B cell (primary cell): Measurements from ENCODE around the gene SRSF6. TPM values are rescaled to one million over a fixed set of nuclear protein-coding genes. Genes with fewer than 3 reads are reported as not detected.

Experiments used
- ATAC-seq: fragments of 200-7000 bp; cut with Tn5 transposase; one replicate; pipeline ENCODE4 v1.10.0; 2021; ENCODE audit warnings: low read depth, mild to moderate bottlenecking, moderate number of reproducible peaks, moderate library complexity
- CTCF ChIA-PET: fragments of 350-600 bp; sonication (Branson Sonifier 250); formaldehyde crosslinking; loops from one replicate; lab custom pipeline; 2021; ENCODE audit warnings: antibody characterized with exemption, inconsistent platforms; lab: Charles Lee
- POLR2A ChIA-PET: fragments of 350-600 bp; sonication (Branson Sonifier 250); formaldehyde crosslinking; loops from one replicate; lab custom pipeline; 2021; ENCODE audit warnings: antibody characterized with exemption; lab: Charles Lee
- DNase-seq: peaks from one replicate; pipeline ENCODE4 v3.0.0; 2013
- H2AFZ ChIP-seq: 2 replicates; pipeline ENCODE4 v1.6.1; 2012; ENCODE audit warnings: mild to moderate bottlenecking, low read depth, low read length; ENCODE audit not compliant: insufficient read depth, poor library complexity, severe bottlenecking
- H3K27ac ChIP-seq, 2 donors: 1 replicate in 1 of 2; 2 replicates in 1 of 2; pipeline ENCODE4 v1.5.1; 2012 to 2013; ENCODE audit warnings: low read length in 2 of 2, mild to moderate bottlenecking in 2 of 2, moderate library complexity in 1 of 2
- H3K27me3 ChIP-seq, 4 experiments: fragments of 200-600 bp in 1 of 4; sonication (generic) in 1 of 4; replicated peaks in 1 of 4; 1 replicate in 2 of 4; 2 replicates in 2 of 4; pipeline versions ENCODE4 v1.6.1 to v1.7.0; 2013 to 2016; ENCODE audit warnings: low read length in 3 of 4, mild to moderate bottlenecking in 2 of 4, mixed read lengths in 1 of 4, moderate library complexity in 1 of 4; ENCODE audit not compliant: insufficient read depth in 4 of 4, control insufficient read depth in 3 of 4; ENCODE audit errors: control extremely low read depth in 1 of 4
- H3K36me3 ChIP-seq, 2 experiments: replicated peaks in 1 of 2; 1 replicate in 1 of 2; 2 replicates in 1 of 2; pipeline versions ENCODE4 v1.6.1 to v1.7.1; 2013; ENCODE audit warnings: low read length in 1 of 2; ENCODE audit not compliant: insufficient read depth in 2 of 2, control insufficient read depth in 1 of 2; ENCODE audit errors: control extremely low read depth in 1 of 2, extremely low read depth in 1 of 2
- H3K4me1 ChIP-seq, 2 donors: fragments of 200-600 bp in 1 of 2; sonication (generic) in 1 of 2; 1 replicate in 1 of 2; 2 replicates in 1 of 2; pipeline versions ENCODE4 v1.5.1 to v1.6.1; 2013 to 2017; ENCODE audit warnings: low read length in 2 of 2; ENCODE audit not compliant: control insufficient read depth in 2 of 2, insufficient read depth in 2 of 2
- H3K4me2 ChIP-seq: replicated peaks from 2 replicates; pipeline ENCODE3; 2012; ENCODE audit warnings: mild to moderate bottlenecking, low read depth, low read length; ENCODE audit not compliant: poor library complexity, severe bottlenecking
- H3K4me3 ChIP-seq, 5 experiments: fragments of 200-600 bp in 1 of 5; sonication (generic) in 1 of 5; 1 replicate in 3 of 5; 2 replicates in 2 of 5; pipeline versions ENCODE4 v1.5.1 to v1.7.0; 2011 to 2016; ENCODE audit warnings: low read length in 4 of 5, mild to moderate bottlenecking in 4 of 5, low read depth in 2 of 5, control low read depth in 1 of 5, moderate library complexity in 1 of 5; ENCODE audit not compliant: insufficient read depth in 1 of 5; ENCODE audit errors: control extremely low read depth in 1 of 5, extremely low read depth in 1 of 5
- H3K79me2 ChIP-seq: fragments of 200-600 bp; sonication (generic); one replicate; pipeline ENCODE4 v1.6.0; 2016; ENCODE audit warnings: low read length; ENCODE audit not compliant: control insufficient read depth, insufficient read depth
- H3K9ac ChIP-seq: fragments of 200-600 bp; sonication (generic); 2 replicates; pipeline ENCODE4 v1.6.1; 2017; ENCODE audit warnings: mild to moderate bottlenecking, low read length, moderate library complexity
- H3K9me3 ChIP-seq, 3 donors: one replicate each; pipeline versions ENCODE4 v1.6.1 to v1.7.1; 2013; ENCODE audit warnings: low read length in 2 of 3; ENCODE audit not compliant: control insufficient read depth in 2 of 3, insufficient read depth in 1 of 3; ENCODE audit errors: control extremely low read depth in 1 of 3
- H4K20me1 ChIP-seq: 2 replicates; pipeline ENCODE4 v1.6.0; 2012; ENCODE audit warnings: mild to moderate bottlenecking, low read length; ENCODE audit not compliant: insufficient read depth, control insufficient read depth, poor library complexity, severe bottlenecking
- H3K27ac Mint-ChIP-seq: one replicate; pipeline ENCODE4 v1.8.0; 2021; ENCODE audit warnings: mixed read lengths
- H3K27me3 Mint-ChIP-seq: one replicate; pipeline ENCODE4 v1.8.0; 2021; ENCODE audit warnings: mixed read lengths
- H3K4me1 Mint-ChIP-seq: one replicate; pipeline ENCODE4 v1.8.0; 2021; ENCODE audit warnings: mixed read lengths
- H3K4me3 Mint-ChIP-seq: one replicate; pipeline ENCODE4 v1.8.0; 2021; ENCODE audit warnings: mixed read lengths
- H3K9me3 Mint-ChIP-seq: one replicate; pipeline ENCODE4 v1.8.0; 2022; ENCODE audit warnings: mixed read lengths; ENCODE audit not compliant: insufficient read depth
- EZH2 ChIP-seq: IDR thresholded peaks from 2 replicates; pipeline ENCODE4 v1.6.1; 2012; ENCODE audit warnings: borderline replicate concordance, low read depth, mild to moderate bottlenecking, moderate library complexity, low read length; ENCODE audit not compliant: insufficient read depth, poor library complexity, severe bottlenecking
- WGBS: methylation state at CpG from one replicate; pipeline ENCODE4 v1.1.5; 2013; ENCODE audit warnings: missing lambda C conversion rate; ENCODE audit not compliant: insufficient coverage; 5-methylcytosine and 5-hydroxymethylcytosine counted together
- intact Hi-C: fragments of 100-400 bp; cut with micrococcal nuclease; formaldehyde crosslinking; loops from one replicate; pipeline ENCODE4 v1.10.0; 2022
- polyA plus RNA-seq: library from polyadenylated mRNA; depleted of rRNA; stranded (reverse); fragments of >200 nt; gene quantifications from 2 replicates; pipeline ENCODE4 v1.2.3, GENCODE V29; 2012
- total RNA-seq, 2 donors: library from RNA; stranded (reverse); fragments of 120-200 nt in 1 of 2; gene quantifications; 1 replicate in 1 of 2; 2 replicates in 1 of 2; pipeline versions ENCODE4 v1.2.3 to v1.2.4, GENCODE V29; 2013 to 2022
- TF ChIP-seq, protein P1 (sequence below): fragments of 200-600 bp; IDR thresholded peaks from one replicate; pipeline ENCODE4 v1.8.0; 2022; ENCODE audit warnings: antibody characterized with exemption, mild to moderate bottlenecking

SRSF6 gene
- total and polyA plus RNA-seq, 2 donors (not counting 1 experiment from before 2014, with no cell fraction given), result 201 to 296 TPM

DNA sequence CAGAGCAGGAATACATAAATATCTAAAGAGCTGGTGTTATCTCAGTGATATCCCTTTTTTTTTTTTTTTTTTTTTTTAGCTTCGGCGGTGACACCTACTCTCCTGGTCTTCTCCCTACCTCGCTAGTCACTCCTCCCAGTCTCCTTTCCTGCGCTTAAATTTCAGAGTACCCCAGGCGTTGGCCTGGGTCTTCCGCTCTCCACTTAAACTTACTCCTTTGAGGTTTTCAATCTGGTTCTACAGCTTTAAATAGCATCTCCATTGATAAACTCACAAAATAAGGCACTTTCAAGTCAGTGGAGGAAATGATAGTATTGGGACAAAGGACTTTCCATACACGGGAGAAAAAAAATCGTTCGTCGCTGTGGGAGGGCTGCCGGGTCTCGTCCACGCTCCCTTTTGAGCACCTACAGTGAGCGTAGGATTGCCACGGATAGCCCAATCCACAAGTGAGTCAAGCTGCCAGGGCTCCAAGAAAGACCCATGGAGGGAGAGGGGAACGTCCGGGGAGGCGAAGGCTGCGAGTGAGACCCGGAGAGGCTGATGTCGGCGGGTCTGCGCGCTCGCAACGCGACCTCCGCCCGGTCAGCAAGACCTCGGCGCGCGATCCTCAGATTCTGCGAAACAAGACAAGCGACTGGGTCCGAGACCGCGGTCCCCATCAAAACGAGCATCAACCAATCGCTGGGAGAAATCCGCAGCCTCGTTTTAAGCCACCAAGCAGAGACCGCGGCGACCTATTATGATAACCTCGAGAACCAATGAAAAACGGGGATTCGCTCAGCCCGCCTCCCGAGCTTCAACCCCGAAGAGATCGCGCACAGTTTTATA is 672 bp upstream of the SRSF6 start:
- Histone ChIP-seq H3K4me1 (peaks cover 11 to 13% of the 10 kb centered on the region in 2 donors), H4K20me1 (peaks cover 34% of the 10 kb centered on the region), H3K27ac (peak overlapping the region; percentile 99 to 100), H3K27me3 (no peaks in the 10 kb centered on the region), H3K79me2 (peaks cover 15% of the 10 kb centered on the region), H3K4me2 (peak overlapping the region; percentile 87), H3K9me3 (no peaks in the 10 kb centered on the region), H3K4me3 (peak overlapping the region; percentile 84 to 98 (median 95)), H3K9ac (peak overlapping the region; percentile 100), H2AFZ (peak overlapping the region; percentile 85), H3K36me3 (peaks cover 4 to 31% of the 10 kb centered on the region in 2 experiments)
- WGBS, result 1% methylated on average over 49 of the region's 53 CpGs
- peak overlapping the region; percentile 89 for H3K4me3 Mint-ChIP-seq
- no peaks in the 10 kb centered on the region for H3K9me3 Mint-ChIP-seq
- CTCF ChIA-PET, result interaction anchor here (0.7 to 2.5 kb wide), 5 partner anchors 8 to 235 kb away, joined by 3 to 10 read pairs (median 4); no protein-coding TSS in a partner anchor
- ATAC-seq (peak; percentile 78), DNase-seq (peak; percentile 94)
- peaks cover 27% of the 10 kb centered on the region for H3K4me1 Mint-ChIP-seq
- TF ChIP-seq EZH2, result no peak
- TF ChIP-seq, protein P1, sequence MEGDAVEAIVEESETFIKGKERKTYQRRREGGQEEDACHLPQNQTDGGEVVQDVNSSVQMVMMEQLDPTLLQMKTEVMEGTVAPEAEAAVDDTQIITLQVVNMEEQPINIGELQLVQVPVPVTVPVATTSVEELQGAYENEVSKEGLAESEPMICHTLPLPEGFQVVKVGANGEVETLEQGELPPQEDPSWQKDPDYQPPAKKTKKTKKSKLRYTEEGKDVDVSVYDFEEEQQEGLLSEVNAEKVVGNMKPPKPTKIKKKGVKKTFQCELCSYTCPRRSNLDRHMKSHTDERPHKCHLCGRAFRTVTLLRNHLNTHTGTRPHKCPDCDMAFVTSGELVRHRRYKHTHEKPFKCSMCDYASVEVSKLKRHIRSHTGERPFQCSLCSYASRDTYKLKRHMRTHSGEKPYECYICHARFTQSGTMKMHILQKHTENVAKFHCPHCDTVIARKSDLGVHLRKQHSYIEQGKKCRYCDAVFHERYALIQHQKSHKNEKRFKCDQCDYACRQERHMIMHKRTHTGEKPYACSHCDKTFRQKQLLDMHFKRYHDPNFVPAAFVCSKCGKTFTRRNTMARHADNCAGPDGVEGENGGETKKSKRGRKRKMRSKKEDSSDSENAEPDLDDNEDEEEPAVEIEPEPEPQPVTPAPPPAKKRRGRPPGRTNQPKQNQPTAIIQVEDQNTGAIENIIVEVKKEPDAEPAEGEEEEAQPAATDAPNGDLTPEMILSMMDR, result no peak
- POLR2A ChIA-PET, result interaction anchor here (0.6 to 2.9 kb wide), 7 partner anchors 9 to 857 kb away, joined by 3 to 12 read pairs (median 3); partner anchors contain the start of genes FITM2 and IFT52
- intact Hi-C loops, result loop anchor here (1.0 to 5.0 kb wide), 8 partner anchors 57 to 1840 kb away; partner anchors contain the start of genes CHD6, FITM2, IFT52 and MYBL2
- H3K27me3 Mint-ChIP-seq, result peaks cover 12% of the 10 kb centered on the region
- peak overlapping the region; percentile 96 for H3K27ac Mint-ChIP-seq
